GM18517 (cell line): Measurements from ENCODE around the gene OPRD1.
"Not testable (repeated sequence)": the region's sequence is repeated elsewhere in the genome, so short reads cannot be mapped to it uniquely, and the experiment has no call there.

Source experiments
- ATAC-seq: cut with Tn5 transposase; IDR thresholded peaks from one replicate; pipeline ENCODE4 v1.9.1; 2021; ENCODE audit warnings: mild to moderate bottlenecking, moderate library complexity; ENCODE audit not compliant: unreplicated experiment

The OPRD1 gene

DNA sequence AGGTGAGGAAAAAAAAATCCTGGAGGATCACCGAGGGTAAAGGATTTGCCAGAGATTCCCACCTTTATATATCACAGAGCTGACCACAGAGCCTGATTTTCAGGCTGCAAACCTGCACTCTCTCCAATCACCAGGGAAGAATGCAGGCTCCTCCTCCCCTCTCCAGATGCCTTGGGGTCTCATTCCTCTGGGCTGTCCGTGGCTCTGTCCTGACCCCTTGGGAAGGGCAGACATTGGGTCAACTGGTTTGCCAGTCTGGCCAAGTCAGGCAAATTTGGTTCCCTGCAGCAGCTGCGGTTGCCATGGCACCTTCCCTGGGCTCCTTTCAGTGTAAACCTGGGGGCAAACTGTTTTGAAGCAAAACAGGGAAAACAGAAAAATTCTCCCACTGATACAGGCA is 11.6 kb upstream of the OPRD1 start:
- no peak for ATAC-seq

DNA sequence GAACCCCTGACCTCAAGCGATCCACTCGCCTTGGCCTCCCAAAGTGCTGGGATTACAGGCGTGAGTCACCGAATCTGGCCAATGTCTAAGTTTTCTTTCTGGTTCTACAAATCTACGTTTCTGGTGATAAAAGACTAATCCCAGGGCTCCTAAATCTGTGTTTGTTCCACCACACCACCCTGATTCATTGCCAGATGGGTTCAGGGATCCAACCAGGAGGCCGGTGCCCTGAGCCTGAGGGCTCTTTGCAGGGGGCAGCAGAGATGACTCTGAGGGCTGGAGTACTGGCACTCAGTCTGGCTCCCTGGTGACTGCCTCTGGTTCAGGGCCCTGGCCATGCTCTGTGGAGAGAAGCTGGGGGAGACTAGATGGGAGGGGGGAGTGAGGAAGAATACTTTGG is 10.5 kb upstream of the OPRD1 start:
- ATAC-seq, result no peak

DNA sequence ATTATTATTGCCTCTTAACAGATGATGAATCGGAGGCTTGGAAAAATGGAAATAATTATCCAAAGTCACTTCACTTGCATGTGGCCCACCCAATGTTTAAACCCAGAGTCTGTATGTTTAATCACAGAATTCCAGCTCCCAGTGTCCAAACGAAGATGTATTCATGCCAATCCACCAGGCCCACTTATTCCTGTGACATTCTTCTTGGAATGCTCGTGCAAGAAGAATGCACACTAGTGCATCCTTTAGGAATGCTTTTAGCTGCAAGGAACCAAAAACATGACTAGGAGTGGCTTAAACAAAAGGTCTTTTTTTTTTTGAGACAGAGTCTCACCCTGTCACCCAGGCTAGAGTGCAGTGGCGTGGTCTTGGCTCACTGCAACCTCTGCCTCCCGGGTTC is 8.9 kb upstream of the OPRD1 start:
- no peak for ATAC-seq

DNA sequence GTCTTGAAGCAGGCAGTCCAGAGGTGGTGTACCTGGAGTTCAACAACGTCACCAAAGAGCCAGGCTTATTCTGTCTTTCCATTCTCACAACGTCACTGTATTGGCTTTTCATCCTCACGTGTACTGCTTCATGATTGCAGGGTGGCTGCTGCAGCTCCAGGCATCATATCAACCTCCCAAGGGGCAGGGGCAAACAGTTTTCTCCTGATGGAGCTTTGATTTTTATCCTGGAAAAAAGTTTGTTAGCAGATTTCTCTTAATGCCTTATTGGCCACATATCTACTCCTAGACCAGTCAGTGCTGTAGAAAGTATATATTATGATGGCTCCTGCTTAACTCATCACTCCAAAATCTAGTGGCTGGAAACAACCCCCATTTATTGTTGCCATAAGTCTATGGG is 8.3 kb upstream of the OPRD1 start:
- no peak for ATAC-seq

DNA sequence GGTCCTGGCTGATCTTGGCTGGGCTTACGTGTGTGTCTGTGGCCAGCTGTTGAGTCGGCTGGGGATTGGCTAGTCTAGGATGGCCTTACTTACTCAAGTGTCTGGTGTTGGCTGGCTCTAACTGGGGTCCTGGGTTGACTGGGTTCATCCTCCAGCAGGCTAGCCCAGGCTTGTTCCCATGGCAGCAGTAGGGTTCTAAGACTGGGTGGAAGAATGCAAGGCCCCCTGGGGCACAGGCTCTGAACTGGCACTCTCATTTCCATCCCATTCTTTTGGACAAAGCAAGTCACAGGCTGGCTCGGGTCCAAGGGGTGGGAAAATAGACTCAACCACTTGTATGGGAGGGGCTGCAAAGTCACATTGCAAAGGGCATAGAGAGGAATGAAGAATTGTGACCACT is 7.9 kb upstream of the OPRD1 start:
- no peak for ATAC-seq

DNA sequence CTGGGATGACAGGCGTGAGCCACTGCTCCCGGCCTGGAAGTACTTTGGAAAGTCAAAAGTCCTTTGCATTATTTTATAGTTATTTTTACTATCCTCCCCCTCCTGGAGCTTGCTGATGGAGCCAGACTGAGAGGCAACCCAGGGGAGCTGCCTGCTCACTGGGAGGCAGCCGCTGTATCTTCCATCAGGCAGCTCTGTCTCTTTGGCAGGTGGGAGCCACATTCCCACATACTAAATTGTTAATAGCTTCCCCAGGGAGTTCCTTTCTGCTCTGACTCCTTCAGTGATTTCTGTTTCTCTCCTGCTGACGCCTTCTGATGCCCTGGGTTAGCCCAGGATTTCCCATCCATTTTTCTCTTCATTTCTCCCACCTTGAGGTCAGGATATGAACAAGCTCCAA is 4.9 kb upstream of the OPRD1 start:
- ATAC-seq, result no peak

DNA sequence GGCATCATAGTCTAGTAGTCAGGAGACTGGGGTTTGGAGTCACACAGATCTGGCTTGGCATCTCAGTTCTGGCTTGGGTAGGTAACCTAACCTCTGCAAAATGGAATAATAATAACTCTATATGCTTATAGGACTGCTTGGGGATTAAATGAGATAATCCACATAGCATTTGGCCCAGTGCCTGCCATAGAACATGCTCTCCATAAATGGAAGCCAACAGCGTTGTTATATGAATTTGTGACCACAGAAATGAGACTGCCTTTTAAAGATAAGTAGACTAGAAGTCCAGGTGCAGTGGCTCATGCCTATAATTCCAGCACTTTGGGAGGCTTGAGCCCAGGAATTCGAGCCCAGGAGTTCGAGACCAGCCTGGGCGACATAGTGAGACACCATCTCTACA is 4.0 kb upstream of the OPRD1 start:
- ATAC-seq, result no peak

DNA sequence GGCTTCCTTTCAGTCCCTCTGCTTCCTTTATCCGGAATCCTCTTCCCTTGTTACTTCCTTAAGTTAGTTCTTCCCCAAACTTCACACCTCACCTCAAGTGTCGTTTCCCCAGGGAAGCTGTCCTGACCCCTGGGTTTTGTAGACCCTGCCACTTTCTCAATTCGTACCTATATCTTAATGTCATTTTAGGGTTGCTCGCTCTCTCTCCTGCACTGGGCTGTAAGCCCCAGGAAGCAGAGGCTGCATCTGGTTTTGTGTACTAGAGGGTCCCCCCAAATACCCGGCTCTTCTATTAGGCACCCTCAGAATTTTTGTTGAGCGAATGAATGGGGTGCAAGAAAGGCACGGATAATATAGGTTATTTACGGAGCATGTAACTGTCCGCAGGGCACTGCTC is 603 bp upstream of the OPRD1 start:
- no peak for ATAC-seq

DNA sequence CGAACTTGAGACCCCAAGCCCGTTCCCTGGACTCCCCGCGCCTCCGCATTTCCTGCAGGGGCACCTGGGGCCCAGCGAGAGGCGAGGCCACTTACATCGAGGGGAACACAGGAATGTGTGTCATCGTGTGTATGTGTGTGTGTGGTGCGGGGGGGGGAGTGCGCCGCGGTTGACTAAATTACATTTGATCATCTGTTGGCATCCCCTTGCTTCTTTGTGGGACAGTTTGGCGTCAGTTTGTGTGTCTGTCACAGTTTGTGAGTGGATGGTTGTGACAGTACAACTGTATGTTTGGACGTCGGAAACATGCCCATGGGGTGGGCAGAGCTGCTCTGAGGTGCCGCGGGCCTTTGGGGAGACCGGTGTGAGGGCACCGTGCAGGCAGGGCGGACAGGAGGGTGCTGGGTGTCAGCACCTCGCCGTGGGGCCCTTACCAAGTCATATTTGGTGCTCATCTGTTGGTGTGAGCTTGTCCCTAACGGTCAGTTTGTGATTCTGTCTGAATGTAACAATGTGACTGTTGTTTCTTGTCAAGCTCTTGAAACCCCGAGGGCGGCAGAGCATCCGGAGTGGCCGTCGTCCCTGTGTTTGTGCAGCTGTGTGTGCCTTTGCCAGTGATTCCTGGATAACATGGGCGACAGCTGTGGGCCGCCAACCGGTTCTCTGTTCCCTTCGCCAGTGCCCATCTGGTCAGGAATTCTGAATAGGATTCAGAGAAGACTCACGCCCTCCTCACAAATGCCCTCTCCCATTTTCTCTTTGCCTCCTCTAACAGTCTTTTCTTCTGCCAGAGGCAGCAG is 899 bp downstream of the OPRD1 start:
- no peak for ATAC-seq

DNA sequence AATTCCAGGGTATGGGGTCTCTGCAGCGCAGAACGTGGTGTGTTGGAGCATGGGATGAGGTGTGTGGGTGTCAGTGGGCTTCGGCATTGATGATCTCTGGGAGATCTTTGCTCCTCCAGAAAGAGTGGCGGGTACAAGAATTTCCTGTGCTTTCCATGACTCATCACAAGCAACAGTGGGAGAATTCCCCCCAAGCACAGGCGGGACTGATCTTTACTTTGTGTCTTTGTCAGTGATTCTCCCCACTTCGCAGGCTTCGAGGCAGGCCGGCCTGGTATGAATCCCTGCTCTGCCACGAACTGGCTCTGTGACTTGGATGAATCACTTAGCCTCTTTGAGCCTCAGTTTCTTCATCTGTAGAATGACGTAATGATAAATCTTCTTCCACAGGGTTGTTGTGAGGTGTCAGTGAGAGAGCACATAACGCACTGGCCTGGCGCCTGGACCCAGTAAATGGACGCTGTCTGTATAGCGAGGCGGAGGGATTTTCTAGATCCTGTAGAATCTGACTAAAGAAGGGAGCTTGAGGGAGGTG is 2.0 kb downstream of the OPRD1 start:
- ATAC-seq, result no peak

DNA sequence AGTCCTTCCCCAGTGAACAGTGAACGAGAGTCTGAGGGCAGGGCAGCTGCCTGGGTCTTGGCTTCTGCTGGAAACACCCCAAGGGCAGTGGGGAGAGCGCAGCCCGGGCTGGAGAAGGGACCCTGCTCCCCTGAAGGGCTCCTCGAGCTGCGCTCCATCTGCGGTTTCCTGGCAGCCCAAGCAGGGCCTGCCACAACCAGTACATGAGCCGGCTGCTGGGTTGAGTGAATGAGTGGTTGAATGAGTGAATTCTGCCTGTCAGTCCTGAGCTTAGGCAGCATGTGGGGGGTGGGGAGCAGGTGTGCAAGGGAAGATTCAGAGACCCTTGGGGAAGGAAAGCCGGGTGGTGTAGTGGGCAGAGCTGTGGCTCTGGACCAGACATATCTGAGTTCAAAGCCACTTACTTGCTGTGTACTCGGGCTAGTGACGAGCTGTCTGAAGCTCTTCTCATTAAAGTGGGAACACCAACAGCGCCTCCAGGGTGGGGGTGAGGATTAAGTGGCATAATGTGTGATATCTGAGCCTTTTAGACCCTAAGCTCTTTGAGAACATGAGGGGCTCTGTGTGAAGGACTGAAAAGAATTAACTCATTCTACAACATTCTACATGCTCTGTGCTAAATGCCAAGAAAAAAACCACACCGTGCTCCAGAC is 3.7 kb downstream of the OPRD1 start:
- ATAC-seq, result no peak

DNA sequence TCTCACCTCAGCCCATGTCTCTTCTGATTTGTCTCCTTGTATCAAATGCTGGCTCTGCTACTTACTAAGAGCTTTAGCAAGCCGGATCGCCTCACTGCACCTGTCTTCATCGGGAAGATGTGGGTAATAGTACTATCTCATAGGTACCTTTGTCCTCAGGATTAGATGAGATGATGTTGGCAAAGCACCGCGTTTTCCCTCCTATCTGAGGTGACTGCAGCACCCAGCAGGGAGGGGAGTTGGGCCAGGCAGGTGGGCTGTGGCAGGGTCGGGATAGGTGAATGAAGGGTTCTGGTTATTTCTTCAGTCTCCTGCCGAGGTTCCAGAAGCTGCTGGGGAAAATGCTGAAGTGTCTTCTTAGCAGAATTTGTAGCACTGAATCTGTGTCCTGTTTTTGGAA is 5.2 kb downstream of the OPRD1 start:
- ATAC-seq, result no peak

DNA sequence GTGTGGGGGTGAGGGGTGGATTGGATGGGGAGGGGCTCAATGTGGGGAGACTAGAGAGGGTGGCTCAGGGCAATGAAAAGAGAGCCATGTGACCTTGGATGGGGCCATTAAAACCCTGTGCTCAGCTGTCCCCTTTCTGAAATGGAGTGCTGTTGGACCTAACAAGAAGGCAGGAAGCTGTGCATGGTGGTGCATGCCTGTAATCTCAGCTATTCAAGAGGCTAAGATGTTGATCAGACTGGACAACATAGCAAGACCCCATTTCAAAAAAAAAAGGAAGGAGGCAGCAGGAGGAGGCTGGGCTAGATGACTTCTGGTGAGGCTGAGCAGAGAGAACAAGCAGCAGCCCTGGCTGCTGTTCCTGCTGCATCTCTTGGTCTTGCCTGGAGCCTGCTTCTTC is 7.0 kb downstream of the OPRD1 start:
- no peak for ATAC-seq

DNA sequence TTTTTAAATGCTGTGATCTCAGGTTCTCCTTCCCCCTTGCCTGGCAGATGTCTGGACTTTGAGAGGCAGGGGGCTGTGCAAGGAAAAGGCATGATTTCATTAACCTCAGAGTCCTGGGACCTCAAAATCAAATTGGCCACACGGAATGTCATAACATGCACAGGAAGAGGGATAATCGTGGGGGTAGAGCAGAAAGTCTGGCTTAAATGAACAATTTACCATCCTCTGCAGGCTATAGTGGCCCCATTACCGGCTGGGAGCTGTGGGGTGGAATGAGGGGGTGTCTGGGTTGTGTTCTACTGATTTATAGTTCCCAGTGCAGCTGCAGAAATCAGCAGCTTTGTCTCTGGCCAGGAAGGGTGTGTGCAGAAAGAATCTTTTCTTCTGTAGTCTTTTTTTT is 10.8 kb downstream of the OPRD1 start:
- no peak for ATAC-seq

DNA sequence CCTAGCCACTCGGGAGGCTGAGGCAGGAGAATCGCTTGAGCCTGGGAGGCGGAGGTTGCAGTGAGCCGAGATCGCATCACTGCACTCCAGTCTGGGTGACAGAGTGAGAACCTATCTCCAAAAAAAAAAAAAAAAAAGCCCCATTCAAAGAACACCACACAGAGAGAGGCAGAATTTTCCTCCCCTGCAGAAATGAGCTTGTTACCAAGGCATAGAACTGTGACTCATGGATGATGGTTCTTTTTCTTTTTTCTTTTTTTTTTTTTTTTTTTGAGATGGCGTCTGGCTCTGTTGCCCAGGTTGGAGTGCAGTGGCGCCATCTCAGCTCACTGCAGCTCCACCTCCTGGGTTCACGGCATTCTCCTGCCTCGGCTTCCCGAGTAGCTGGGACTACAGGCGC is 12.1 kb downstream of the OPRD1 start:
- ATAC-seq, result not testable (repeated sequence)

DNA sequence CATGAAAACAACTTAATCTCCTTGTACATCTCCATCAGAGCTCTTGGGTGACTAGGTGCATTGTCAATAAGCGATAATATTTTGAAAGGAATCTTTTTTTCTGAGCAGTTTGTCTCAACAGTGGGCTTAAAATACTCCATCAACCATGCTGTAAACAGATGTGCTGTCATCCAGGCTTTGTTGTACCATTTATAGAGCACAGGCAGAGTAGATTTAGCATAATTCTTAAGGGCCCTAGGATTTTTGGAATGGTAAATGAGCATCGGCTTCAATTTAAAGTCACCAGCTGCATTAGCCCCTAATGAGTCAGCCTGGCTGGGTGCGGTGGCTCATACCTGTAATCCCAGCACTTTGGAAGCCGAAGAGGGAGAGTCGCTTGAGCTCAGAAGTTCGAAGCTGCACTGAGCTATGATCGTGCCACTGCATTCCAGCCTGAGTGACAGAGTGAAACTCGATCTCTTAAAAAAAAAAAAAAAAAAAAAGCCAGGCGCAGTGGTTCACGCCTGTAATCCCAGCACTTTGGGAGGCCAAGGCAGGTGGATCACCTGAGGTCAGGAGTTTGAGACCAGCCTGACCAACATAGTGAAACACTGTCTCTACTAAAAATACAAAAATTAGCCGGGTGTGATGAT is 16.4 kb downstream of the OPRD1 start:
- not testable (repeated sequence) for ATAC-seq

DNA sequence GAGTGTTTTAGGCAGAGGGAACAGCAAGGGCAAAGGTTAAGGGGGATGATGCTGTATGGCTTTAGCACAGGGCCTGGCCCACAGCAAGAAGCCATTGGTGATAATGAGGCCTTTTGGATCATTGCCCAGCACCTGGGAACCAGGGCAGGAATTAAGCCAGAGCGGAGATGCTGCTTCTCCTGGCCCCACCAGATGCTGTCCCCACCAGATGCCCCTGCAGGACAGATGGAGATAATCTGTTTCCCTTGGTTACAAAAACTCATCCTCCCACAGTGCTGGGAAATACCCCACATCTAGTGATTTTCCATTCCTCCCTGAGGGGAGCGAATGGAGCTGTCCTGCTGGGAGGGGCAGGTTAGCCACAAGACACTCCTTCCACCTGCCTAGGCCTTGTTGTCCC is 18.8 kb downstream of the OPRD1 start:
- no peak for ATAC-seq

DNA sequence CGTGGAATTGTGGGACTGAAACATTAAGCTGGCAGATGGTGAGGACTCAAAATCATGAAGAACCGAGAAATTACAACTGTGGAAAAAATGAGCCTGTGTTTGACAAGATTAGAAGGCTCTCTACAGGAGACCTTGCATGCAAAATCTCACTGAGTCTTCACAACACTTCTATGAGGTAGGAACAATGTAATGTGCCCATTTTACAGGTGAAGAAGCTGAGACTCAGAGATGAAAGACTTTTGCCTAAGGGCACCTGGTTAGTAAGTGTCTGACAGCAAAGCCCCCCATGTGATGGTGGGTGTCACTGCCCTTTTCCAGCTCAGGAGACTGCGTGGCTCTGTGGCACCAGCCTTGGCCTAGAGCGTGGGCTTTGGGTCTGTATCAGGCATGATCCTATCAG is 21.0 kb downstream of the OPRD1 start:
- no peak for ATAC-seq

DNA sequence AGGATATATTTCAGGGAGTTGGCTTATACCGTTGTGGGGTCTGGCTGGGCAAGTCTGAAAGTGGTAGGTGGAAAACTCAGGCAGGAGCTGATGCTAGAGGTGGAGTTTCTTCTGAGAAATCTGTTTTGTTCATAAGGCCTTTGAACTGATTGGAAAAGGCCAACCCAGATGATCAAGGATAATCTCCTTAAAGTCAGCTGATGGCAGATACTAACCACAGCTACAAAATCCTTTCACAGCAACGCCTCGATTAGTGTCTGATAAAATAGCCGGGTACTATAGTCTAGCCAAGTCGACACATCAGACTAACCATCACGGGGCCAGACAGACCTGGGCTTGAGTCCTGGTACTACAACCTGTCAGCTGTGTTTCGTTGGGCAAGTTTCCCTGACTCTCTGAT is 21.4 kb downstream of the OPRD1 start:
- no peak for ATAC-seq

DNA sequence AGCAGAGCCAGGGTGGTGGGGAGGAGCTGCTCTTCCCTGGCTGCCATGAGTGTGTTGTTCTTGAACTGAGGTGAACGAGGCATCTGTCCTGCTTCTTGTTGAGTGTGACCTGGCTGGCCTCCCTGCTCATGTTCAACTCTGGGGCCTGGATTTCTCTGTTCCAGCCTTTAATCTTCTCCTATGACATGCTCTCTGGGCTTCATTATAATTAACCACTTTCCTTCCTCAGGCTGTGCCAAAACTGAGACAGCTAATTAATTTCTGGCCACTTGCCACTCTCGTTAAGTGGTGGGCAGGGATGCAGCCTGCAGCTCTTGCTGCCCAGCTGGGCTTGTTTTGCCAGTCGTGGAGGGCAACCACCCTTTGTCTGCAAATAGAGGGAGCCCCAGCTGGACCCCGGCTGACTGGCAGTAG is 23.3 kb downstream of the OPRD1 start:
- ATAC-seq, result no peak

DNA sequence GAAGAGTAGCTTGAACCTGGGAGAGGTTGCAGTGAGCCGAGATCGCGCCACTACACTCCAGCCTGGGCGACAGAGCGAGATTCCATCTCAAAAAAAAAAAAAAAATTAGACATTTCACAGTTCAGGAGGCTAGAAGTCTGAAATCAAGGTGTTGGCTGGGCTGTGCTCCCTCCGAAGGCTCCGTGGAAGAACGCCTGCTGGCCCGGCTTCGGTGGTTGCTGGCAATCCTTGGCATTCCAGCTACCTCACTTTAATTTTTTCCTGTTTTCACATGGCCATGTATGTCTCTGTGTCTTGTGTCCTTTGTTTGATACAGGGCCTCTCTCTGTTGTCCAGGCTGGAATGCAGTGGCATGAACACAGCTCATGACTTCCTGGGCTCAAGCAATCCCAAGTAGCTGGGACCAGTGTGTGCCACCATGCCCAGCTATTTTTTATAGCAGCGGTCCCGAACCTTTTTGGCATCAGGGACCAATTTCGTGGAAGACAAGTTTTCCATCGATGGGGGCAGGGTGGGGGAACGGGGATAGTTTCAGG is 24.5 kb downstream of the OPRD1 start:
- ATAC-seq, result no peak
